HL-60 (cell line): Measurements from ENCODE around the gene CCDC40.

Source experiments
- DNase-seq, 2 experiments: peaks; one replicate each; pipeline ENCODE4 v3.0.0-alpha.2; 2010 to 2020; ENCODE audit warnings: low read depth in 1 of 2, low spot score in 1 of 2
- H3K27ac ChIP-seq: fragments of 250-450 bp; sonication (Bioruptor Pico); replicated peaks from 2 replicates; pipeline ENCODE4 v1.5.1; 2020; ENCODE audit warnings: mild to moderate bottlenecking, moderate library complexity
- H3K27me3 ChIP-seq: fragments of 250-450 bp; sonication (Bioruptor Pico); 2 replicates; pipeline ENCODE4 v1.5.1; 2021; ENCODE audit warnings: mild to moderate bottlenecking, moderate library complexity; ENCODE audit not compliant: insufficient read depth, poor library complexity, severe bottlenecking
- H3K4me3 ChIP-seq: replicated peaks from 2 replicates; pipeline ENCODE4 v1.5.1; 2011; ENCODE audit warnings: mild to moderate bottlenecking, control low read depth, low read length; ENCODE audit not compliant: insufficient read depth
- CTCF ChIP-seq: IDR thresholded peaks from one replicate; pipeline ENCODE4 v1.5.1; 2011; ENCODE audit warnings: low read length, control low read depth, inconsistent platforms; ENCODE audit not compliant: insufficient read depth
- GABPA ChIP-seq: IDR thresholded peaks from 2 replicates; pipeline ENCODE4 v1.6.1; 2012; ENCODE audit warnings: low read depth
- POLR2AphosphoS5 ChIP-seq: IDR thresholded peaks from 2 replicates; pipeline ENCODE4 v1.6.1; 2012; ENCODE audit warnings: low read depth
- REST ChIP-seq: IDR thresholded peaks from 2 replicates; pipeline ENCODE4 v1.6.1; 2012; ENCODE audit warnings: low read depth; ENCODE audit not compliant: insufficient replicate concordance
- SPI1 ChIP-seq: IDR thresholded peaks from 2 replicates; pipeline ENCODE4 v1.6.1; 2012; ENCODE audit warnings: low read depth, mild to moderate bottlenecking, borderline replicate concordance

CCDC40 gene

GRCh38 chr17:79995696-79996095, 40.7 kb upstream of the CCDC40 start:
- H3K27ac ChIP-seq, result no peak overlapping the region
- DNase-seq, result no peak

GRCh38 chr17:79996291-79996690, 40.2 kb upstream of the CCDC40 start:
- Histone ChIP-seq H3K27ac (peak overlapping the region; percentile 58), H3K27me3 (peaks cover 4% of the 10 kb centered on the region), H3K4me3 (no peak overlapping the region)
- DNase-seq, result no peak
- no peak for TF ChIP-seq GABPA
- no peak for TF ChIP-seq SPI1
- no peak for TF ChIP-seq REST
- no peak for TF ChIP-seq POLR2AphosphoS5
- TF ChIP-seq CTCF, result no peak

More at GRCh38 chr17:79995696-79996095, 40.7 kb upstream of the CCDC40 start:
- Histone ChIP-seq H3K4me3 (no peak overlapping the region), H3K27me3 (peaks cover 10% of the 10 kb centered on the region)
- TF ChIP-seq CTCF (no peak), GABPA (no peak), SPI1 (no peak), REST (no peak), POLR2AphosphoS5 (no peak)

- no peak overlapping the region for H3K4me3 ChIP-seq
- H3K27me3 ChIP-seq, result no peaks in the 10 kb centered on the region
- TF ChIP-seq REST, result no peak
- TF ChIP-seq POLR2AphosphoS5, result peak; percentile 58; the same call in 1 of the 2 replicates
- TF ChIP-seq CTCF, result no peak
- peak; percentile 80 for TF ChIP-seq GABPA
- TF ChIP-seq SPI1, result peak; percentile 93
- H3K27ac ChIP-seq, result peak overlapping the region; percentile 73
- peak; percentile 97 to 98 for DNase-seq
These were observed 39.3 kb upstream of the CCDC40 start for GRCh38 chr17:79997011-79997660.
